HG03097 (cell line): Measurements from ENCODE around the gene TMEM240.
"Not testable (repeated sequence)": the region's sequence is repeated elsewhere in the genome, so short reads cannot be mapped to it uniquely, and the experiment has no call there.

Experiments
- ATAC-seq: cut with Tn5 transposase; IDR thresholded peaks from one replicate; pipeline ENCODE4 v1.9.1; 2021; ENCODE audit not compliant: unreplicated experiment, low FRiP score

TMEM240 gene

GRCh38 chr1:1558591-1558990, 18.2 kb upstream of the TMEM240 start:
- no peak for ATAC-seq

- not testable (repeated sequence) for ATAC-seq
Observed at GRCh38 chr1:1557688-1558087, 17.3 kb upstream of the TMEM240 start.

GRCh38 chr1:1556961-1557360, 16.5 kb upstream of the TMEM240 start:
- not testable (repeated sequence) for ATAC-seq

- ATAC-seq: no peak
Observed at GRCh38 chr1:1556505-1556904, 16.1 kb upstream of the TMEM240 start.

- ATAC-seq: no peak
Observed at GRCh38 chr1:1554926-1555915, 14.8 kb upstream of the TMEM240 start.

GRCh38 chr1:1554550-1554925, 14.1 kb upstream of the TMEM240 start:
- ATAC-seq: no peak

GRCh38 chr1:1553821-1554494, 13.5 kb upstream of the TMEM240 start:
- ATAC-seq: no peak

GRCh38 chr1:1552263-1552639, 11.8 kb upstream of the TMEM240 start:
- no peak for ATAC-seq

GRCh38 chr1:1551524-1552262, 11.3 kb upstream of the TMEM240 start:
- ATAC-seq: no peak

- no peak for ATAC-seq
Observed at GRCh38 chr1:1550591-1551432, 10.4 kb upstream of the TMEM240 start.

GRCh38 chr1:1550087-1550486, 9.7 kb upstream of the TMEM240 start:
- no peak for ATAC-seq

GRCh38 chr1:1548591-1548990, 8.2 kb upstream of the TMEM240 start:
- no peak for ATAC-seq

- no peak for ATAC-seq
Observed at GRCh38 chr1:1547476-1547875, 7.1 kb upstream of the TMEM240 start.

- ATAC-seq: no peak
Observed at GRCh38 chr1:1547011-1547410, 6.6 kb upstream of the TMEM240 start.

GRCh38 chr1:1545946-1546737, 5.7 kb upstream of the TMEM240 start:
- no peak for ATAC-seq

GRCh38 chr1:1544544-1544943, 4.1 kb upstream of the TMEM240 start:
- ATAC-seq: no peak

GRCh38 chr1:1543706-1544099, 3.3 kb upstream of the TMEM240 start:
- ATAC-seq: no peak

- ATAC-seq: no peak
Observed at GRCh38 chr1:1542766-1543705, 2.6 kb upstream of the TMEM240 start.
